IMR-90 (cell line): Measurements from ENCODE around the gene ROR2. TPM values are rescaled to one million over a fixed set of nuclear protein-coding genes. Genes with fewer than 3 reads are reported as not detected.
A peak's percentile ranks its signal among the peaks of the same experiment; 100 is the strongest.

ENCODE experiments used
- ATAC-seq: fragments of 200-7000 bp; cut with Tn5 transposase; 2 replicates; pipeline ENCODE4 v1.9.1; 2020; ENCODE audit warnings: low read depth, mild to moderate bottlenecking, moderate library complexity
- BruUV-seq: library from RNA; stranded (reverse); fragments of 400-500 nt; replicated peaks from 2 replicates; lab custom pipeline; 2021; lab: Mats Ljungman, UMichigan
- CTCF ChIA-PET: fragments of 300-600 bp; formaldehyde crosslinking; extraction: SDS; loops from one replicate; lab custom pipeline; 2021; ENCODE audit warnings: antibody characterized with exemption; lab: Yijun Ruan, JAX
- POLR2A ChIA-PET: fragments of 300-600 bp; sonication (Branson Sonifier 250); formaldehyde crosslinking; loops from one replicate; lab custom pipeline; 2022; ENCODE audit warnings: antibody characterized with exemption; ENCODE audit not compliant: unreplicated experiment; lab: Charles Lee
- DNase-seq: peaks from one replicate; pipeline ENCODE4 v3.0.0; 2013
- H2AFZ ChIP-seq: replicated peaks from 2 replicates; pipeline ENCODE3; 2013; ENCODE audit warnings: low read length, mild to moderate bottlenecking; ENCODE audit not compliant: poor library complexity
- H2AK5ac ChIP-seq: 2 replicates; pipeline ENCODE4 v1.6.1; 2013; ENCODE audit warnings: low read depth, low read length, inconsistent platforms
- H2AK9ac ChIP-seq: replicated peaks from 2 replicates; pipeline ENCODE3; 2013; ENCODE audit warnings: mild to moderate bottlenecking, low read depth, low read length, moderate library complexity; ENCODE audit not compliant: poor library complexity
- H2BK120ac ChIP-seq: 2 replicates; pipeline ENCODE4 v1.6.1; 2013; ENCODE audit warnings: low read depth, low read length, inconsistent platforms
- H2BK15ac ChIP-seq: 3 replicates; pipeline ENCODE4 v1.6.1; 2013; ENCODE audit warnings: low read depth, low read length, inconsistent platforms
- H2BK20ac ChIP-seq: 2 replicates; pipeline ENCODE4 v1.6.1; 2013; ENCODE audit warnings: low read depth, mild to moderate bottlenecking, inconsistent platforms, low read length, moderate library complexity
- H2BK5ac ChIP-seq: 2 replicates; pipeline ENCODE4 v1.6.1; 2013; ENCODE audit warnings: mild to moderate bottlenecking, low read depth, low read length, inconsistent platforms; ENCODE audit not compliant: poor library complexity, severe bottlenecking
- H3K14ac ChIP-seq: replicated peaks from 2 replicates; pipeline ENCODE4 v1.6.1; 2013; ENCODE audit warnings: low read depth, low read length, inconsistent platforms
- H3K18ac ChIP-seq: 2 replicates; pipeline ENCODE4 v1.6.1; 2013; ENCODE audit warnings: low read depth, low read length, control low read depth
- H3K23ac ChIP-seq: 2 replicates; pipeline ENCODE4 v1.6.1; 2013; ENCODE audit warnings: low read depth, low read length, inconsistent platforms
- H3K27ac ChIP-seq: 2 replicates; pipeline ENCODE4 v1.5.1; 2013; ENCODE audit warnings: mild to moderate bottlenecking, control low read depth, low read length; ENCODE audit not compliant: insufficient read depth
- H3K27me3 ChIP-seq: 2 replicates; pipeline ENCODE4 v1.6.1; 2013; ENCODE audit warnings: low read length; ENCODE audit not compliant: control insufficient read depth, insufficient read depth
- H3K36me3 ChIP-seq: 2 replicates; pipeline ENCODE4 v1.6.1; 2013; ENCODE audit warnings: low read length, mixed read lengths; ENCODE audit not compliant: control insufficient read depth, insufficient read depth
- H3K4ac ChIP-seq: 2 replicates; pipeline ENCODE4 v1.6.1; 2013; ENCODE audit warnings: low read depth, low read length, inconsistent platforms
- H3K4me1 ChIP-seq: 2 replicates; pipeline ENCODE4 v1.6.1; 2013; ENCODE audit warnings: low read length, mixed read lengths; ENCODE audit not compliant: control insufficient read depth, insufficient read depth
- H3K4me2 ChIP-seq: 2 replicates; pipeline ENCODE4 v1.6.1; 2013; ENCODE audit warnings: low read depth, mild to moderate bottlenecking, control low read depth, low read length, moderate library complexity
- H3K4me3 ChIP-seq: 2 replicates; pipeline ENCODE4 v1.5.1; 2013; ENCODE audit warnings: low read depth, mild to moderate bottlenecking, control low read depth, low read length, moderate library complexity; ENCODE audit not compliant: insufficient read depth
- H3K56ac ChIP-seq: 2 replicates; pipeline ENCODE4 v1.6.1; 2013; ENCODE audit warnings: low read length, inconsistent platforms; ENCODE audit not compliant: insufficient read depth; ENCODE audit errors: extremely low read depth
- H3K79me1 ChIP-seq, 2 experiments: 2 replicates each; pipeline ENCODE4 v1.6.1; 2013; ENCODE audit warnings: low read length in 2 of 2, inconsistent platforms in 1 of 2, low read depth in 1 of 2
- H3K9ac ChIP-seq: 2 replicates; pipeline ENCODE4 v1.6.1; 2013; ENCODE audit warnings: low read depth, low read length, control low read depth
- H3K9me1 ChIP-seq: 2 replicates; pipeline ENCODE4 v1.6.1; 2013; ENCODE audit warnings: low read length, inconsistent platforms; ENCODE audit not compliant: insufficient read depth
- H3K9me3 ChIP-seq: 2 replicates; pipeline ENCODE4 v1.6.1; 2013; ENCODE audit warnings: low read length; ENCODE audit not compliant: control insufficient read depth, insufficient read depth
- H4K20me1 ChIP-seq: 2 replicates; pipeline ENCODE4 v1.6.1; 2013; ENCODE audit warnings: low read length, inconsistent platforms; ENCODE audit not compliant: insufficient read depth
- H4K5ac ChIP-seq: 2 replicates; pipeline ENCODE4 v1.6.1; 2013; ENCODE audit warnings: mild to moderate bottlenecking, low read depth, low read length, control low read depth
- H4K8ac ChIP-seq, 2 experiments: 2 replicates each; pipeline ENCODE4 v1.6.1; 2013; ENCODE audit warnings: low read depth in 2 of 2, low read length in 2 of 2, control low read depth in 1 of 2, inconsistent platforms in 1 of 2
- H4K91ac ChIP-seq: 2 replicates; pipeline ENCODE4 v1.6.1; 2013; ENCODE audit warnings: low read depth, low read length, inconsistent platforms; ENCODE audit not compliant: insufficient read depth
- CEBPB ChIP-seq: IDR thresholded peaks from 2 replicates; pipeline ENCODE4 v1.6.1; 2012; ENCODE audit warnings: low read depth, low read length, improper control_type of control experiment
- MAZ ChIP-seq: IDR thresholded peaks from 2 replicates; pipeline ENCODE4 v1.6.1; 2012; ENCODE audit warnings: low read depth, mild to moderate bottlenecking, low read length, improper control_type of control experiment, moderate library complexity, borderline replicate concordance
- RCOR1 ChIP-seq: IDR thresholded peaks from 2 replicates; pipeline ENCODE4 v1.6.1; 2012; ENCODE audit warnings: mild to moderate bottlenecking, low read length, improper control_type of control experiment; ENCODE audit not compliant: insufficient replicate concordance
- WGBS, 2 experiments: methylation state at CpG; one replicate each; pipeline versions ENCODE4 v1.1.5 to v1.1.7; 2013; ENCODE audit warnings: missing lambda C conversion rate in 2 of 2; ENCODE audit not compliant: insufficient read length in 1 of 2; ENCODE audit errors: extremely low coverage in 2 of 2; 5-methylcytosine and 5-hydroxymethylcytosine counted together
- dilution Hi-C: fragments of 300-500 bp; cut with HindIII; formaldehyde crosslinking; loops from one replicate; pipeline ENCODE4 v1.14.3; 2018; ENCODE audit warnings: low sequenced_read_pairs; ENCODE audit not compliant: unreplicated experiment
- in situ Hi-C: fragments of 300-500 bp; cut with MboI; formaldehyde crosslinking; loops from 3 replicates; pipeline ENCODE4 v1.14.3; 2019; ENCODE audit warnings: low sequenced_read_pairs, inconsistent platforms, mixed read lengths
- intact Hi-C: fragments of 100-400 bp; cut with micrococcal nuclease; formaldehyde crosslinking; loops from 2 replicates; pipeline ENCODE4 v1.10.0; 2022
- polyA plus RNA-seq, 3 experiments: library from polyadenylated mRNA; depleted of rRNA; stranded (reverse); fragments of >200 nt; gene quantifications; 2 replicates each; pipeline ENCODE4 v1.2.3, GENCODE V29; 2012; ENCODE audit warnings: low replicate concordance in 1 of 3
- total RNA-seq: library from RNA; depleted of rRNA; stranded (reverse); fragments of >200 nt; gene quantifications from 2 replicates; pipeline ENCODE4 v1.2.3, GENCODE V29; 2012

The ROR2 gene
- total and polyA plus RNA-seq, 2 of the 4 experiments (the other 2 are of a cell fraction) = 2.3 to 4.8 TPM

GRCh38 chr9:91720751-91721705 lies 229.0 kb downstream of the ROR2 start (continued):
- no peak for TF ChIP-seq MAZ

- Histone ChIP-seq H2BK15ac (no peak overlapping the region), H3K18ac (no peak overlapping the region), H3K27ac (no peak overlapping the region), H3K4ac (no peak overlapping the region), H3K23ac (no peak overlapping the region), H2BK120ac (no peak overlapping the region), H4K20me1 (no peaks in the 10 kb centered on the region), H3K9ac (no peak overlapping the region), H3K4me1 (no peaks in the 10 kb centered on the region), H3K56ac (no peak overlapping the region), H2BK20ac (no peak overlapping the region), H3K4me2 (no peak overlapping the region), H4K91ac (no peak overlapping the region), H2BK5ac (no peak overlapping the region), H4K8ac (no peak overlapping the region), H3K4me3 (no peak overlapping the region), H3K9me1 (no peaks in the 10 kb centered on the region), H3K9me3 (no peaks in the 10 kb centered on the region; the same call in 1 of the 2 replicates), H2AFZ (no peak overlapping the region), H3K79me1 (no peaks in the 10 kb centered on the region), H2AK5ac (no peak overlapping the region), H3K14ac (no peak overlapping the region), H3K36me3 (peaks cover 32% of the 10 kb centered on the region), H2AK9ac (no peak overlapping the region), H3K27me3 (no peaks in the 10 kb centered on the region), H4K5ac (no peak overlapping the region)
- ChIA-PET CTCF (interaction anchor here (1.2 to 1.8 kb wide), 2 partner anchors 14 to 805 kb away, joined by 3 to 8 read pairs; no protein-coding TSS in a partner anchor), POLR2A (no interaction called here)
- TF ChIP-seq CEBPB (0 out of 2 replicates have a peak, but pooled peaks have one; percentile 22), RCOR1 (no peak), MAZ (no peak)
- ATAC-seq (peak; percentile 50), DNase-seq (peak; percentile 55)
- BruUV-seq = no TSS peak
- no CpG with 5 or more reads among the region's 3 CpGs for WGBS, 2 experiments
- dilution Hi-C loops = no loop called here
- in situ Hi-C loops = no loop called here
- intact Hi-C loops = no loop called here
These were observed 229.7 kb downstream of the ROR2 start for GRCh38 chr9:91720313-91720712.
